HUDEP-2 (cell line): ENCODE results near the gene NEDD8.

Source experiments
- DNase-seq, 76 experiments: peaks; one replicate each; lab custom pipeline; 2025; ENCODE audit not compliant: unreplicated experiment in 76 of 76; lab: John Stamatoyannopoulos, UW

Gene NEDD8

GRCh38 chr14:24198814-24199524, 33.2 kb downstream of the NEDD8 start:
- no peak for DNase-seq

- no peak for DNase-seq
Measured at GRCh38 chr14:24197056-24197450, 35.1 kb downstream of the NEDD8 start.

- peak in 6 of 76 experiments; percentile 6 to 32 (median 12) for DNase-seq
Measured at GRCh38 chr14:24196071-24197055, 35.8 kb downstream of the NEDD8 start.

GRCh38 chr14:24195186-24196070, 36.7 kb downstream of the NEDD8 start, which contains the start of gene TM9SF1:
Gene TM9SF1 (minus strand): TSS chr14:24195441. CDS start chr14:24195019, 422 bp downstream.
- peak in 75 of 76 experiments; percentile 22 to 95 (median 73) for DNase-seq

- DNase-seq, result no peak
Measured at GRCh38 chr14:24194873-24195185, 37.3 kb downstream of the NEDD8 start.

- DNase-seq, result no peak
Measured at GRCh38 chr14:24194186-24194872, 37.8 kb downstream of the NEDD8 start.

GRCh38 chr14:24192933-24193332, 39.2 kb downstream of the NEDD8 start:
- no peak for DNase-seq

GRCh38 chr14:24190416-24190815, 41.8 kb downstream of the NEDD8 start:
- DNase-seq, result no peak

GRCh38 chr14:24189460-24189859, 42.7 kb downstream of the NEDD8 start:
- no peak for DNase-seq

GRCh38 chr14:24189059-24189375, 43.1 kb downstream of the NEDD8 start:
- no peak for DNase-seq

- peak in 75 of 76 experiments; percentile 25 to 97 (median 92) for DNase-seq
Measured at GRCh38 chr14:24188251-24189058, 43.7 kb downstream of the NEDD8 start, which contains the start of gene IPO4. Gene IPO4 (minus strand): TSS chr14:24188816. CDS start chr14:24188787, 29 bp downstream.

GRCh38 chr14:24187539-24187915, 44.6 kb downstream of the NEDD8 start:
- DNase-seq, result no peak

- no peak for DNase-seq
Measured at GRCh38 chr14:24186831-24187538, 45.2 kb downstream of the NEDD8 start.

GRCh38 chr14:24185741-24186140, 46.4 kb downstream of the NEDD8 start:
- no peak for DNase-seq

GRCh38 chr14:24185026-24185425, 47.1 kb downstream of the NEDD8 start:
- no peak for DNase-seq

- DNase-seq, result no peak
Measured at GRCh38 chr14:24184104-24184970, 47.8 kb downstream of the NEDD8 start.

- DNase-seq, result no peak
Measured at GRCh38 chr14:24183014-24183481, 49.1 kb downstream of the NEDD8 start.
